ENCODE results near the gene MYBPC2. TPM values are rescaled to one million over a fixed set of nuclear protein-coding genes. Genes with fewer than 3 reads are reported as not detected.

Gene MYBPC2
- total RNA-seq, 2 donors from 2014 or later: 0.14 TPM; not detected in 1

- Histone ChIP-seq H3K4me3 (no peak overlapping the region), H3K27ac (no peak overlapping the region), H3K36me3 (no peaks in the 10 kb centered on the region), H3K4me1 (ENCODE audit: control insufficient read depth in 1 of 2, low read depth in 2 of 2) (no peaks in the 10 kb centered on the region), H3K27me3 (replicated peaks; ENCODE audit: insufficient read depth) (no peaks in the 10 kb centered on the region), H3K9me3 (no peaks in the 10 kb centered on the region)
- no peak for TF ChIP-seq CTCF (IDR thresholded peaks at IDR 0.05)
- no peak for DNase-seq (ENCODE audit: low spot score)
- ATAC-seq (ENCODE audit: insufficient number of reproducible peaks, low FRiP score, low read depth): no peak
Measured at GRCh38 chr19:50459067-50459456, 26.4 kb downstream of the MYBPC2 start.

- no peak overlapping the region for H3K27ac ChIP-seq
- H3K4me1 ChIP-seq (ENCODE audit: control insufficient read depth in 1 of 2, low read depth in 2 of 2): no peaks in the 10 kb centered on the region
- no peaks in the 10 kb centered on the region for H3K27me3 ChIP-seq (replicated peaks; ENCODE audit: insufficient read depth)
- TF ChIP-seq CTCF (IDR thresholded peaks at IDR 0.05): no peak
- ATAC-seq (ENCODE audit: insufficient number of reproducible peaks, low FRiP score, low read depth): no peak
- no peak overlapping the region for H3K4me3 ChIP-seq
- H3K9me3 ChIP-seq: no peaks in the 10 kb centered on the region
- H3K36me3 ChIP-seq: no peaks in the 10 kb centered on the region
- DNase-seq (ENCODE audit: low spot score): no peak
Measured at GRCh38 chr19:50459638-50460037, 26.9 kb downstream of the MYBPC2 start.

GRCh38 chr19:50460161-50460765, 27.6 kb downstream of the MYBPC2 start:
- H3K27ac ChIP-seq: no peak overlapping the region
- DNase-seq (ENCODE audit: low spot score) (no peak), ATAC-seq (ENCODE audit: insufficient number of reproducible peaks, low FRiP score, low read depth) (no peak)
- H3K4me3 ChIP-seq: no peak overlapping the region
- no peak for TF ChIP-seq CTCF (IDR thresholded peaks at IDR 0.05)
- H3K4me1 ChIP-seq (ENCODE audit: control insufficient read depth in 1 of 2, low read depth in 2 of 2): no peaks in the 10 kb centered on the region
- H3K27me3 ChIP-seq (replicated peaks; ENCODE audit: insufficient read depth): no peaks in the 10 kb centered on the region
- no peaks in the 10 kb centered on the region for H3K36me3 ChIP-seq
- H3K9me3 ChIP-seq: no peaks in the 10 kb centered on the region

DNA sequence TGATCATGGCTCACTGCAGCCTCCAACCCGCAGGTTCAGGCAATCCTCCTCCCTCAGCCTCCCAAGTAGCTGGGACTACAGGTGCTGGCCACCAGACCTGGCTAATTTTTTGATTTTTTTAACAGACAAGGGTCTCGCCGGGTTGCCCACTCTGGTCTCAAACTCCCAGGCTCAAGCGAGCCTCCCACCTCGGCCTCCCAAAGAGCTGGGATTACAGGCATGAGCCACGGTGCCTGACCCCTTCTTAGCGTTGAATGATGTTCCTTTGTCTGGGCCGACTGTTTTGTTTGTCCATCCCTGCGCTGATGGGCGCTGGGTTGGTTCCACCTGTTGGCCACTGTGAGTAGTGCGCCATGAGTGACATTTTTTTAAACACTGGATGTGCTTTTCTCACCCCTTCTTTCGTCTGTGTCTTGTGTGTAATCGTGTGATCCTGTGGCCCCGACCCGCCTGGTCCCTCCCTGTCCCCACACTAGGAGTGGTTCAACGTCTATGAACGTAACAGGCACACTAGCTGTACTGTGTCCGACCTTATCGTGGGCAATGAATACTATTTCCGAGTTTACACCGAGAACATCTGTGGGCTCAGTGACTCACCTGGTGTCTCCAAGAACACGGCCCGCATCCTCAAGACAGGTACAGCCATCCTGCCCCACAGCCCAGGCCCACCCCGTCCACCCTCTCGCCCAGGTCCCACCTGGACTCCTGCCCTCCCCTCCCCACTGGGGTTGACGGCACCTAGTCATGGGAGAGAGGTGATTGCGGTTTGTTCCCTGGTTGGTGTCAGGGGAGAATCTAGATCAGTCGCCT, 28.6 kb downstream of the MYBPC2 start:
- ATAC-seq (ENCODE audit: insufficient number of reproducible peaks, low FRiP score, low read depth): no peak

More for the DNA sequence above, 28.6 kb downstream of the MYBPC2 start:
- Histone ChIP-seq H3K27me3 (replicated peaks; ENCODE audit: insufficient read depth) (no peaks in the 10 kb centered on the region), H3K4me1 (ENCODE audit: control insufficient read depth in 1 of 2, low read depth in 2 of 2) (no peaks in the 10 kb centered on the region), H3K4me3 (no peak overlapping the region), H3K36me3 (no peaks in the 10 kb centered on the region), H3K9me3 (no peaks in the 10 kb centered on the region), H3K27ac (no peak overlapping the region)
- DNase-seq (ENCODE audit: low spot score): no peak
- TF ChIP-seq CTCF (IDR thresholded peaks at IDR 0.05): peak; percentile 66

Data from thoracic aorta (tissue), 2 donors.